ENCODE measurements around the gene CTNNA3.

The CTNNA3 gene

DNA sequence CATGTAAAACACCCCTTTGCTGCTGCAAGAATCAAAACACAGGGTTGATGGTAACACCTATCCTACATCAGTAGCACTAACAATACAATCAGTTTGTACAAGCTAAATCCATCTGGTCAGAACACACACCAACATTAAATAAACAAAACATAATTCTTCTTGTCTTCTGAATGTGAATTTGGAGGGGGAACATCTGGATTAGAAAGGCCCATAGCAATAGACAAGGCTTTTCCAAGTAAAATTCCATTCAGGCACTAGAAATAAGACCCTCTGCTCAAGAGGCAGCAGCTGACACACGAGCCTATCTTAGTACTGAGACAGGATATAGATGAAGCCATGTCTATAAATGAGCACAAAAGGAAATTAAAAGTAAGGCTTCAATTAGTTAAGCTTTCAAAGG is 1610.1 kb downstream of the CTNNA3 start:
- DNase-seq (ENCODE audit: low spot score), result no peak

GRCh38 chr10:66071907-66072306 is 1624.1 kb downstream of the CTNNA3 start:
- DNase-seq (ENCODE audit: low spot score), result no peak

GRCh38 chr10:66058594-66058993 is 1637.4 kb downstream of the CTNNA3 start:
- DNase-seq (ENCODE audit: low spot score), result no peak

GRCh38 chr10:66049335-66049734 is 1646.7 kb downstream of the CTNNA3 start:
- DNase-seq (ENCODE audit: low spot score), result no peak

GRCh38 chr10:66045859-66046258 is 1650.1 kb downstream of the CTNNA3 start:
- DNase-seq (ENCODE audit: low spot score), result no peak

DNA sequence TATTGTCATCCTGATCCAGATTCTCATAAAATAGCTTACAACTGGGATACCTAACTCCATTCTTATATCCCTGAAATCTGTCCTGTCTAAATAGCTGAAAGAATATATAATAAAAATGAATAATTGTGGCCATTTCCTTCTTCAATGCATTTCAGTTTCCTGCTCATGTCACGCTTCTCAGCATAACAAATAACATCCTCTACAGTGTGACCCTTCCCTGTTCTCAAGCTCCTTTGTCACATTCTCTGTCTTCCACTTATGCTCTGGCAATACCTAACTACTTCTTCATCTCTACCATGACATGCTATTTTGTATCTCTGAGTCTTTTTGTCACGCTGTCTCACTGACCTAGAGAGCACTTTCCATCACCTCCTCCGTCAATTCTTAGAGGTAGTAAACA is 1654.2 kb downstream of the CTNNA3 start:
- DNase-seq (ENCODE audit: low spot score), result no peak

- no peak for DNase-seq (ENCODE audit: low spot score)
Measured at GRCh38 chr10:66038623-66039022, 1657.4 kb downstream of the CTNNA3 start.

GRCh38 chr10:66026321-66026720 is 1669.7 kb downstream of the CTNNA3 start:
- no peak for DNase-seq (ENCODE audit: low spot score)

DNA sequence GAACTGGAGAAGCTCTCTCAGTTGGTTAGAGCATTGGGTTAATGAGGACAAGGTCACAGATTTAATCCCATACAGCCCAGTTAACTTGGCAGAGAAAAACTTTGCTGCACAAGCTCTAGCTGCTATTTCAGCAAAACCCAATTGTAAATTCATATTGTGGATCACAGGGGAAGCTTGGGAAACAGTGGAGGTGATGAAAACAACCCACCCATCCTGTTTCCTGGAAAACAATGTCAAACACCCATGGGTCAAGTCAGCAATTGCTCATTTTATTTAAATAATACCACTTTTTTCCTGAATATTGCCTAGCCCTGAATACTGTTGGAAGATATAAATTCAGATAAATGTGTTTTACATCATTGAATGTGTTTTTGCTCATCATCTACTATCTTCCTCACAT is 1670.8 kb downstream of the CTNNA3 start:
- no peak for DNase-seq (ENCODE audit: low spot score)

- no peak for DNase-seq (ENCODE audit: low spot score)
Measured at GRCh38 chr10:66021423-66021822, 1674.6 kb downstream of the CTNNA3 start.

GRCh38 chr10:66008221-66008620 is 1687.8 kb downstream of the CTNNA3 start:
- no peak for DNase-seq (ENCODE audit: low spot score)

DNA sequence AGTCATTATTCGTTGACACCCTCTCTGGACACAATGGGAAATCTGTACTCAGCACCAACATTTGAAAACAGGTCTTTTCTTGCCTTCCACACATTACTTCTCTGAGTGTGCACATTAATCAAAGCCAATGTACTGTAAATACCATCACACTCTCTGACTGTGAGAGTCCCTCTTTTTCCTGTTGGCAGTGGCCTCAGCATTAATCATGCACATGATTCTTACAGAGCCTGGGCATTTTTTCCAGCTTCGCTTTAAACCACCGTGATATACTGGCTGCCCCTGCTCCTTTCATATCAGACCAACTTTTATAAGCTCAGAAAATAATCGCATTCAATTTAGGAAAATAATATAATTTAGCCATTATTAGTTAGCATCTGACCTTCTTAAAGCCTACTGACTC is 1689.6 kb downstream of the CTNNA3 start:
- DNase-seq (ENCODE audit: low spot score), result no peak

- DNase-seq (ENCODE audit: low spot score), result no peak
Measured at GRCh38 chr10:65993451-65993850, 1702.5 kb downstream of the CTNNA3 start.

- DNase-seq (ENCODE audit: low spot score), result no peak
Measured at GRCh38 chr10:65968871-65969270, 1727.1 kb downstream of the CTNNA3 start.

GRCh38 chr10:65968437-65968836 is 1727.6 kb downstream of the CTNNA3 start:
- DNase-seq (ENCODE audit: low spot score), result no peak

GRCh38 chr10:65964205-65964604 is 1731.8 kb downstream of the CTNNA3 start:
- no peak for DNase-seq (ENCODE audit: low spot score)

DNA sequence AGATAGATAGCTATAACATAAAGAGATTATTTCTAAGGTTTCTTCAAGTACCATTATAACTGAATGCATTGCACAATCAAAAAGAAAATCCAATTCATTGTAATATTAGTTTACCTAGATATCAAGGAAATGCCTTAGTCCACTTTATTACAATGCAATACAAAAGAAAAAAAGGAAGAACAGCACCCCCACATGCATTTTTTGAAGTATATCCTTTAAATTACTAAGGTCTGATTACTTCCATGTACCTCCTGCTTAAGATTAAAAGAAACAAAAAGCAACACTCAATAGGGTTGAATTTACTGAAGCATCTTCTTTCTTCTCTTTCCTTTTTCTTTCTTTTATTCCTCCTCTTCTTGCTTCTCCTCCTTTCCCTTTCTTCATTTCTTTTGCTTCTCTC is 1743.9 kb downstream of the CTNNA3 start:
- DNase-seq (ENCODE audit: low spot score), result no peak

- DNase-seq (ENCODE audit: low spot score), result no peak
Measured at GRCh38 chr10:65950075-65950474, 1745.9 kb downstream of the CTNNA3 start.

GRCh38 chr10:65949526-65949925 is 1746.5 kb downstream of the CTNNA3 start:
- no peak for DNase-seq (ENCODE audit: low spot score)

- no peak for DNase-seq (ENCODE audit: low spot score)
Measured at GRCh38 chr10:65945061-65945460, 1750.9 kb downstream of the CTNNA3 start.

DNA sequence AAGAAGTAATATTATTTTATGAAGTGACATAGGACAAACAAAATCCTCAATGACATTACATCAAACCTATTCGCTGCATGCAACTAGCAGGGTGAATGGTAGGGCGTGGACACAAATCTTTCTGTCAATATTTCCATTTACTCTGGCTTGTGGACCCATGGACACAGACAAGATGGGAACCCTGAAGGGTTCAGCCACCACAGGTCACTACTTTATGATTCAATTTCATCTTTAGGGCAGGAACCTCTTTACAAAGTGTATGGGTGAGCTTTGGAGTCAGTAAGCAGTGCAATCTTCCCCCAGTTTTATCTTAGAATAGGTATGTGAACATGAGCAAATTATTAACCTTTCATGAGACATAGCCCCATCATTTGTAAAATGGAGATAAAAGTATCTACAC is 1752.5 kb downstream of the CTNNA3 start:
- DNase-seq (ENCODE audit: low spot score), result no peak

GRCh38 chr10:65940816-65941662 is 1755.0 kb downstream of the CTNNA3 start:
- DNase-seq (ENCODE audit: low spot score), result no peak

- no peak for DNase-seq (ENCODE audit: low spot score)
Measured at GRCh38 chr10:65940105-65940504, 1755.9 kb downstream of the CTNNA3 start.
